Skeletal muscle tissue (tissue), 4 donors: ENCODE measurements around the gene AATK. TPM values are rescaled to one million over a fixed set of nuclear protein-coding genes. Genes with fewer than 3 reads are reported as not detected.
"Not testable (repeated sequence)": the region's sequence is repeated elsewhere in the genome, so short reads cannot be mapped to it uniquely, and the experiment has no call there.

Experiments
- H3K27ac ChIP-seq: one replicate; pipeline ENCODE4 v1.7.0; 2013; ENCODE audit warnings: mild to moderate bottlenecking, low read depth, low read length, inconsistent platforms
- H3K27me3 ChIP-seq, 3 donors: one replicate each; pipeline ENCODE4 v1.7.0; 2013; ENCODE audit warnings: low read length in 3 of 3; ENCODE audit not compliant: control insufficient read depth in 3 of 3, insufficient read depth in 3 of 3
- H3K36me3 ChIP-seq, 3 donors: one replicate each; pipeline ENCODE4 v1.7.0; 2013; ENCODE audit warnings: low read length in 3 of 3; ENCODE audit not compliant: control insufficient read depth in 3 of 3, insufficient read depth in 3 of 3
- H3K4me1 ChIP-seq, 3 donors: one replicate each; pipeline ENCODE4 v1.7.0; 2013; ENCODE audit warnings: low read length in 3 of 3, mild to moderate bottlenecking in 3 of 3; ENCODE audit not compliant: control insufficient read depth in 3 of 3, insufficient read depth in 3 of 3
- H3K4me3 ChIP-seq, 3 donors: one replicate each; pipeline ENCODE4 v1.7.0; 2013; ENCODE audit warnings: low read length in 3 of 3
- H3K9ac ChIP-seq, 3 donors: one replicate each; pipeline ENCODE4 v1.7.0; 2013; ENCODE audit warnings: low read length in 3 of 3, mild to moderate bottlenecking in 3 of 3, moderate library complexity in 2 of 3, low read depth in 1 of 3
- H3K9me3 ChIP-seq, 3 donors: one replicate each; pipeline ENCODE4 v1.7.0; 2013; ENCODE audit warnings: low read length in 3 of 3; ENCODE audit not compliant: control insufficient read depth in 3 of 3
- total RNA-seq: library from RNA; depleted of rRNA; stranded (reverse); fragments of >200 nt; gene quantifications from one replicate; pipeline ENCODE4 v1.2.3, GENCODE V29; 2014
- donor health status: Osteomylitis.

The AATK gene
- total RNA-seq, 1 donor from 2014 or later, result 10.4 TPM

DNA sequence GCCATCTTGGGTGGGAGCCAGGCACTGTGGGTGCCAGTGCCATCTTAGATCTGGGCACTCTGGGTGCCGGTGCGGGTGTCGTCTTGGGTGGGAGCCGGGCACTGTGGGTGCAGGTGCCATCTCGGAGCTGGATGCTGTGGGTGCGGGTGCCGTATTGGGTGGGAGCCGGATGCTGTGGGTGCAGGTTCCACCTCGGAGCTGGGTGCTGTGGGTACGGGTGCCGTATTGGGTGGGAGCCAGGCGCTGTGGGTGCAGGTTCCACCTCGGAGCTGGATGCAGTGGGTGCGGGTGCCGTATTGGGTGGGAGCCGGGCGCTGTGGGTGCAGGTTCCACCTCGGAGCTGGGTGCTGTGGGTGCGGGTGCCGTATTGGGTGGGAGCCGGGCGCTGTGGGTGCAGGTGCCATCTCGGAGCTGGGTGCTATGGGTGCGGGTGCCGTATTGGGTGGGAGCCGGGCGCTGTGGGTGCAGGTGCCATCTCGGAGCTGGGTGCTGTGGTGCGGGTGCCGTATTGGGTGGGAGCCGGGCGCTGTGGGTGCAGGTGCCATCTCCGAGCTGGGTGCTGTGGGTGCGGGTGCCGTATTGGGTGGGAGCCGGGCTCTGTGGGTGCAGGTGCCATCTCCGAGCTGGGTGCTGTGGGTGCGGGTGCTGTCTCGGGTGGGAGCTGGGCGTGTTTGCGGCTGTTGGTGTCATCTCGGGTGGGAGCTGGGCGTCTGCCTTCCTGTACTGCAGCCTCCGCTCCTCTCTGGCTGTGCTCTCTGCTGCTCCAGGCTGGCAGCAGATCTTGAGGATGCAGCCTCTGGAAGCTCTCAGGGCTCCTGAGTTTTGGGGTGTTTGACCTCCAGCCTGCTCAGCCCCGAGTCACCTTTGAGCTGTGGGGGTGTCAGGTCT lies 87.8 kb downstream of the AATK start:
- not testable (repeated sequence) for H3K27ac ChIP-seq, H3K9me3 ChIP-seq, H3K9ac ChIP-seq, H3K36me3 ChIP-seq, H3K4me3 ChIP-seq, H3K27me3 ChIP-seq
- peaks cover 15 to 18% (median 17%) of the 10 kb centered on the region in 3 donors for H3K4me1 ChIP-seq

GRCh38 chr17:81076141-81076679 lies 89.8 kb downstream of the AATK start:
- Histone ChIP-seq H3K4me3 (no peak overlapping the region), H3K27ac (no peak overlapping the region), H3K9me3 (no peaks in the 10 kb centered on the region), H3K27me3 (peaks cover 0 to 4% (median 0%) of the 10 kb centered on the region in 3 donors), H3K9ac (no peak overlapping the region), H3K4me1 (no peaks in the 10 kb centered on the region), H3K36me3 (no peaks in the 10 kb centered on the region)

DNA sequence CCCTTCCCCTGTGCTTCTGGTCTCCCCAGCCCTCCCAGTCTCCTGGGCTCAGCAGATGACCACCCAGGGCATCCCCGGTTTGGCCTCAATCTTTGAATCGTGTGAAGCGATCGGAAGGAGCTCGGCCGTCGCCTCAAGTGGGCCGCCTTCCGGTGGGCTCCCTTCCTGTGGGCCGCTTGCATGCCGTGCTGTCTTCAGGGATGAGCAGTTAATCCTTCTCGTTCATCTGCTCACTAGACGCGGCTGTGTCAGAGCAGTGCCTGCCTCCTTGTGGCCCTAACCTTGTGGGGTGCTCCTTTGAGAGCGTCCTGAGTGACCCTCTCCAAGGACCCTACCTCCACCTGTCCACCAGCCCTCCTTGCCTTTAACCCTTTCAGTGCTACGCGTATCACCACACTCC lies 90.7 kb downstream of the AATK start:
- Histone ChIP-seq H3K27ac (no peak overlapping the region), H3K4me3 (no peak overlapping the region), H3K36me3 (no peaks in the 10 kb centered on the region), H3K4me1 (no peaks in the 10 kb centered on the region), H3K27me3 (peaks cover 0 to 4% (median 0%) of the 10 kb centered on the region in 3 donors), H3K9ac (no peak overlapping the region), H3K9me3 (no peaks in the 10 kb centered on the region)

DNA sequence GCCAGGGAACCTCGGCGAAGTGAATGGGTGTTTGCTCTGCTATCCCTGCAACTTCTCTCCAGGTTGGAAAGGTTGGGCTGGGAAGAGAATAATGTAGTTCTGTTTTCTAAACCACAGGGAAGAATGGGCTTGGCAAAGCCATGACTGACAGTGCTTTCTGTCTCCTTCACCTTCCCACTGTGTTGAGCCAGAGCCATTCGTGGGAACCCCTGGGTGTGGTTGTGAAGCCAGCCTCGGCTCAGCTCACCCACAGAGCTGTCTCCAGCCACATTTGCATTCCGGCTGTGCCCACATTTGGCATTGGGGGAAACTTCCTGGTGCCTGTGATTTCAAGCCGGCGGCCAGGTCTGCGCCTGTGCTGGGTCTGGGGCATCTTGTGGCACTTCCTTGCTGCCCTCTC lies 91.1 kb downstream of the AATK start:
- Histone ChIP-seq H3K36me3 (no peaks in the 10 kb centered on the region), H3K9me3 (no peaks in the 10 kb centered on the region), H3K4me1 (no peaks in the 10 kb centered on the region), H3K27ac (no peak overlapping the region), H3K9ac (no peak overlapping the region), H3K27me3 (peaks cover 0 to 4% (median 0%) of the 10 kb centered on the region in 3 donors), H3K4me3 (no peak overlapping the region)

- no peaks in the 10 kb centered on the region for H3K9me3 ChIP-seq
- H3K27me3 ChIP-seq, result peaks cover 0 to 6% (median 1%) of the 10 kb centered on the region in 3 donors
- no peak overlapping the region for H3K9ac ChIP-seq
- H3K4me1 ChIP-seq, result peaks cover 0 to 2% (median 1%) of the 10 kb centered on the region in 3 donors
- H3K36me3 ChIP-seq, result no peaks in the 10 kb centered on the region
- no peak overlapping the region for H3K27ac ChIP-seq
- no peak overlapping the region for H3K4me3 ChIP-seq
Observed at GRCh38 chr17:81073967-81074839, 91.8 kb downstream of the AATK start.

GRCh38 chr17:81071761-81072741 lies 94.0 kb downstream of the AATK start:
- no peak overlapping the region for H3K4me3 ChIP-seq
- H3K36me3 ChIP-seq, result no peaks in the 10 kb centered on the region
- H3K4me1 ChIP-seq, result peaks cover 0 to 11% (median 9%) of the 10 kb centered on the region in 3 donors
- H3K9ac ChIP-seq, result no peak overlapping the region
- no peaks in the 10 kb centered on the region for H3K9me3 ChIP-seq
- H3K27ac ChIP-seq, result no peak overlapping the region
- peaks cover 0 to 17% (median 17%) of the 10 kb centered on the region in 3 donors for H3K27me3 ChIP-seq

DNA sequence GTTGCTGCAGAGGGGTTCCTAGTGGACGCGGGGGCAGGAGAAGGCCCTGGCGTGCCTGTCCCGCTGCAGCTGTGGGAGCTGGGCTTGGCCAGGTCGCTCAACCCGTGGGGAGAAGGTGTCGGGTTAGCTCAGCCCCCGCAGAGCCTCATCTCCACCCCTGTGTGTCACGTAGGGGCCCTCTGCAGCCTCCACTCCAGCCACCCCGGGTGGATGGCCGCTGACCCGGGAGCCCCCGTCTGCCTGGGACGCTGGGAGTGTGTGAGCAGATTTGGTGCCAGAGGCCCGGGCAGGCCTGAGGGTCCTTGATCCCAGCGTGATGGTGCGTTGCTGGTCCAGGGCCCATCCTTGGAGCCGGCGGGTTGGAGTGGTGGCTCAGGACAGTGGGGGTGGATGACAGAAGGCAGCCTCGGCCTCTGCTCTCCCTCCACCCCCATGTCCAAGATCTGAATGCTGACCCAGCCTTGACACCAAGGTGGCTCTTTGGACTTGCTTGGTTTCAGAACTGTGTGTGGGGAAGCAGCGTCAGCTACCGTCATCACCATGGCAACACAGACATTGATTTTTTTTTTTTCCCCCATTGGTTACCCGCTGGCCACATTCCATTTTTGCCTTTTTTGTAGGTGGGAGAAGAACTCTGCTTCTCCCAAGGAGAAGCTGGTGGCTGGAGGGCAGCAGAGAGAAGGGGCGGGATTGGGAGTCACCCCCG lies 95.3 kb downstream of the AATK start:
- Histone ChIP-seq H3K27ac (no peak overlapping the region), H3K4me1 (peaks cover 0 to 13% (median 12%) of the 10 kb centered on the region in 3 donors), H3K36me3 (no peaks in the 10 kb centered on the region), H3K4me3 (no peak overlapping the region), H3K9ac (no peak overlapping the region), H3K27me3 (peaks cover 0 to 17% (median 13%) of the 10 kb centered on the region in 3 donors), H3K9me3 (no peaks in the 10 kb centered on the region)

DNA sequence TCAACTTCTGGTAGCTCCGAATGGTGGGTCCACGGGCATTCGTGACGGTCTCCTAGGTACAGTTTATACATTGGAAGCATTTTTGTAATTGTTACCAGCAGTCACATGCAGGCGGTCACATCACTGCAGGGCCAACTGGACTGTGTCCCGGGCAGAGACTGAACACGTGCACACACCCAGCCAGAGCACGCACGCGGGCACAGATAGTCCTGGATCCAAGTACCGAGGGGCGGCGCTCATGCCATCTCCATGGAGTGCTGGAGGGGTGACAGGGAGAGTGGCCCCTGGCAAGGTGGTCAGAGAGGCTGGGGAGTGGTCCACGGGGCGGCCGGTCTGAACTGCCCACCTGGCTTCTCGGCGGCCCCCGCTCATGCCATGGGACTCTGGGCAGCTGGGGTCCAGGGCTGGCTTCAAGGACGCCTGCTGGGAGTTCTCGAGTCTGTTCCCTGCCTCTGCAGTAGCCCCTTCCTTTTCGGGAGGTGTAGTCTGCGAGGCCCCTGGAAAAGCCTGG lies 96.8 kb downstream of the AATK start:
- no peak overlapping the region for H3K4me3 ChIP-seq
- peaks cover 0 to 17% (median 13%) of the 10 kb centered on the region in 3 donors for H3K27me3 ChIP-seq
- no peak overlapping the region for H3K9ac ChIP-seq
- peaks cover 10 to 28% (median 28%) of the 10 kb centered on the region in 3 donors for H3K4me1 ChIP-seq
- no peak overlapping the region for H3K27ac ChIP-seq
- no peaks in the 10 kb centered on the region for H3K36me3 ChIP-seq
- H3K9me3 ChIP-seq, result no peaks in the 10 kb centered on the region
